H1 (cell line): ENCODE measurements around the gene PDRG1. TPM values are rescaled to one million over a fixed set of nuclear protein-coding genes. Genes with fewer than 3 reads are reported as not detected.

ENCODE experiments used
- CTCF ChIA-PET: fragments of 300-600 bp; sonication (Branson Sonifier 250); formaldehyde crosslinking; loops from one replicate; lab custom pipeline; 2021; ENCODE audit not compliant: partially characterized antibody; lab: Charles Lee
- POLR2A ChIA-PET: fragments of 300-600 bp; sonication (Branson Sonifier 250); formaldehyde crosslinking; loops from one replicate; lab custom pipeline; 2021; ENCODE audit warnings: inconsistent platforms; ENCODE audit not compliant: partially characterized antibody; lab: Charles Lee
- DNase-seq, 2 experiments: peaks; one replicate each; pipeline versions ENCODE4 v3.0.0 to v3.0.0-alpha.2; 2010 to 2022; ENCODE audit warnings: low spot score in 2 of 2, low read depth in 1 of 2, mixed read lengths in 1 of 2
- FAIRE-seq: peaks from 2 replicates; lab custom pipeline; 2011; peaks lifted over from hg19 to GRCh38; lab: Jason Lieb, UNC
- H2AFZ ChIP-seq: 2 replicates; pipeline ENCODE4 v1.8.1; 2012; ENCODE audit warnings: low read length, inconsistent platforms
- H2AK5ac ChIP-seq: 2 replicates; pipeline ENCODE4 v1.6.1; 2013; ENCODE audit warnings: low read depth, low read length
- H2BK120ac ChIP-seq: replicated peaks from 2 replicates; pipeline ENCODE3; 2013; ENCODE audit warnings: low read depth, low read length, inconsistent platforms
- H2BK12ac ChIP-seq: 2 replicates; pipeline ENCODE4 v1.6.1; 2013; ENCODE audit warnings: low read depth, low read length
- H2BK15ac ChIP-seq: 2 replicates; pipeline ENCODE4 v1.6.1; 2013; ENCODE audit warnings: low read length
- H2BK20ac ChIP-seq: 2 replicates; pipeline ENCODE4 v1.6.1; 2013; ENCODE audit warnings: low read length
- H2BK5ac ChIP-seq: 2 replicates; pipeline ENCODE4 v1.6.1; 2013; ENCODE audit warnings: low read depth, low read length
- H3K14ac ChIP-seq: 2 replicates; pipeline ENCODE4 v1.6.1; 2013; ENCODE audit warnings: inconsistent platforms; ENCODE audit not compliant: insufficient read length
- H3K18ac ChIP-seq: 2 replicates; pipeline ENCODE4 v1.6.1; 2013; ENCODE audit warnings: low read length; ENCODE audit errors: extremely low read depth
- H3K23ac ChIP-seq: 2 replicates; pipeline ENCODE4 v1.6.1; 2013; ENCODE audit warnings: inconsistent platforms; ENCODE audit not compliant: insufficient read length
- H3K23me2 ChIP-seq: 2 replicates; pipeline ENCODE4 v1.6.1; 2013; ENCODE audit warnings: low read depth, low read length
- H3K27ac ChIP-seq: 2 replicates; pipeline ENCODE4 v1.6.1; 2011; ENCODE audit warnings: low read depth, low read length, inconsistent platforms
- H3K27me3 ChIP-seq, 4 experiments: replicated peaks in 1 of 4; 1 replicate in 1 of 4; 2 replicates in 3 of 4; pipeline versions ENCODE4 v1.6.1 to v1.8.1; 2011 to 2013; ENCODE audit warnings: low read length in 3 of 4, mild to moderate bottlenecking in 3 of 4, inconsistent platforms in 2 of 4, mixed read lengths in 2 of 4, moderate library complexity in 1 of 4; ENCODE audit not compliant: control insufficient read depth in 3 of 4, insufficient read depth in 3 of 4; ENCODE audit errors: extremely low read depth in 1 of 4
- H3K36me3 ChIP-seq, 4 experiments: 2 replicates each; pipeline versions ENCODE4 v1.6.1 to v1.8.1; 2011 to 2013; ENCODE audit warnings: mild to moderate bottlenecking in 4 of 4, low read length in 3 of 4, moderate library complexity in 2 of 4, control low read depth in 1 of 4, inconsistent platforms in 1 of 4; ENCODE audit not compliant: insufficient read depth in 4 of 4, control insufficient read depth in 2 of 4
- H3K4ac ChIP-seq: replicated peaks from 2 replicates; pipeline ENCODE3; 2013; ENCODE audit warnings: low read length, low read depth, mixed read lengths, inconsistent platforms; ENCODE audit not compliant: insufficient read length
- H3K4me1 ChIP-seq, 4 experiments: replicated peaks in 1 of 4; 1 replicate in 1 of 4; 2 replicates in 3 of 4; pipeline versions ENCODE4 v1.6.1 to v1.8.1; 2011 to 2013; ENCODE audit warnings: low read length in 3 of 4, inconsistent platforms in 2 of 4, mixed read lengths in 1 of 4; ENCODE audit not compliant: insufficient read depth in 4 of 4, control insufficient read depth in 3 of 4
- H3K4me2 ChIP-seq, 2 experiments: 2 replicates each; pipeline versions ENCODE4 v1.6.1 to v1.8.1; 2011 to 2013; ENCODE audit warnings: low read depth in 2 of 2, low read length in 2 of 2, control low read depth in 1 of 2, inconsistent platforms in 1 of 2, mild to moderate bottlenecking in 1 of 2; ENCODE audit not compliant: insufficient read depth in 1 of 2
- H3K4me3 ChIP-seq, 4 experiments: fragments of 200-600, 300-600 bp in 1 of 4; sonication (generic), shearing (Covaris generic), sonication (Bioruptor Twin) in 1 of 4; 2 replicates each; pipeline versions ENCODE4 v1.5.1 to v1.8.1; 2011 to 2016; ENCODE audit warnings: low read length in 4 of 4, low read depth in 3 of 4, control low read depth in 2 of 4, inconsistent platforms in 2 of 4, mild to moderate bottlenecking in 2 of 4, mixed read lengths in 1 of 4, moderate library complexity in 1 of 4; ENCODE audit not compliant: insufficient read depth in 2 of 4; ENCODE audit errors: extremely low read depth in 1 of 4
- H3K56ac ChIP-seq: replicated peaks from 2 replicates; pipeline ENCODE3; 2013; ENCODE audit warnings: low read depth, mild to moderate bottlenecking, mixed read lengths, low read length, inconsistent platforms; ENCODE audit not compliant: insufficient read length
- H3K79me1 ChIP-seq: 2 replicates; pipeline ENCODE4 v1.6.1; 2013; ENCODE audit warnings: low read depth, low read length, control low read depth
- H3K79me2 ChIP-seq, 2 experiments: 2 replicates each; pipeline versions ENCODE4 v1.6.1 to v1.8.1; 2012 to 2013; ENCODE audit warnings: low read length in 2 of 2, mild to moderate bottlenecking in 2 of 2, inconsistent platforms in 1 of 2; ENCODE audit not compliant: insufficient read depth in 2 of 2, control insufficient read depth in 1 of 2
- H3K9ac ChIP-seq, 4 experiments: replicated peaks in 1 of 4; 1 replicate in 1 of 4; 2 replicates in 3 of 4; pipeline versions ENCODE4 v1.6.1 to v1.8.1; 2011 to 2013; ENCODE audit warnings: low read depth in 3 of 4, low read length in 3 of 4, control low read depth in 2 of 4, mild to moderate bottlenecking in 2 of 4, moderate library complexity in 2 of 4, inconsistent platforms in 1 of 4; ENCODE audit errors: extremely low read depth in 1 of 4
- H3K9me3 ChIP-seq, 2 experiments: 2 replicates each; pipeline versions ENCODE4 v1.6.1 to v1.8.1; 2012 to 2013; ENCODE audit warnings: mild to moderate bottlenecking in 2 of 2, moderate library complexity in 2 of 2, control low read depth in 1 of 2, inconsistent platforms in 1 of 2, low read depth in 1 of 2, low read length in 1 of 2, mixed read lengths in 1 of 2; ENCODE audit not compliant: insufficient read depth in 2 of 2
- H4K20me1 ChIP-seq, 2 experiments: replicated peaks in 1 of 2; 2 replicates each; pipeline versions ENCODE3 to v1.8.1; 2011 to 2013; ENCODE audit warnings: inconsistent platforms in 2 of 2, low read length in 2 of 2, mild to moderate bottlenecking in 1 of 2; ENCODE audit not compliant: insufficient read depth in 2 of 2, control insufficient read depth in 1 of 2
- H4K5ac ChIP-seq: 2 replicates; pipeline ENCODE4 v1.6.1; 2013; ENCODE audit warnings: low read length, low read depth, mixed read lengths, inconsistent platforms; ENCODE audit not compliant: insufficient read length
- H4K8ac ChIP-seq: 2 replicates; pipeline ENCODE4 v1.8.0; 2013; ENCODE audit warnings: mild to moderate bottlenecking, moderate library complexity, low read length, inconsistent platforms; ENCODE audit not compliant: insufficient read depth; ENCODE audit errors: extremely low read depth
- H4K91ac ChIP-seq: replicated peaks from 2 replicates; pipeline ENCODE3; 2013; ENCODE audit warnings: low read length, mixed read lengths, inconsistent platforms; ENCODE audit not compliant: insufficient read length
- CEBPB ChIP-seq: IDR thresholded peaks from 2 replicates; pipeline ENCODE4 v1.6.1; 2012; ENCODE audit warnings: low read depth, low read length
- HDAC2 ChIP-seq, 2 experiments: fragments of 300-600 bp in 1 of 2; sonication (generic) in 1 of 2; IDR thresholded peaks; 2 replicates each; pipeline ENCODE4 v1.6.1; 2011 to 2012; ENCODE audit warnings: low read depth in 2 of 2, low read length in 2 of 2, mild to moderate bottlenecking in 2 of 2, moderate library complexity in 2 of 2, borderline replicate concordance in 1 of 2, inconsistent platforms in 1 of 2
- KDM1A ChIP-seq: fragments of 200-600, 300-600 bp; sonication (generic); IDR thresholded peaks from 2 replicates; pipeline ENCODE4 v1.7.1; 2016; ENCODE audit warnings: mild to moderate bottlenecking, low read length, borderline replicate concordance
- WGBS, 2 experiments: shearing (Covaris generic) in 1 of 2; methylation state at CpG; one replicate each; pipeline versions ENCODE4 v1.1.6 to v1.1.7; 2013 to 2015; ENCODE audit warnings: low lambda C conversion rate in 2 of 2, mixed read lengths in 2 of 2, inconsistent platforms in 1 of 2, low coverage in 1 of 2, missing lambda C conversion rate in 1 of 2; ENCODE audit not compliant: insufficient replicate concordance in 2 of 2, insufficient coverage in 1 of 2, insufficient read length in 1 of 2; ENCODE audit errors: extremely low coverage in 1 of 2, missing lambda C conversion rate in 1 of 2; 5-methylcytosine and 5-hydroxymethylcytosine counted together
- polyA plus RNA-seq, 7 experiments: library from polyadenylated mRNA; depleted of rRNA in 3 of 7; stranded (reverse) in 5 of 7; unstranded in 2 of 7; fragments of >200 nt in 5 of 7; fragments of 200-250 nt in 2 of 7; gene quantifications; 1 replicate in 5 of 7; 2 replicates in 1 of 7; 4 replicates in 1 of 7; pipeline versions ENCODE4 v1.2.1 to v1.2.3, GENCODE V29; 2011 to 2013; ENCODE audit warnings: missing spikeins in 2 of 7, mixed read lengths in 2 of 7
- total RNA-seq: library from RNA; stranded (reverse); fragmentation: NEBNext Ultra II Directional; extraction: Animal tissue kit (Norgen Biotek cat#: 25700); gene quantifications from 2 replicates; pipeline ENCODE4 v1.2.1, GENCODE V29; 2021

Gene PDRG1
- total and polyA plus RNA-seq, 2 of the 8 experiments (the other 6 are each of a cell fraction or from before 2014, with no cell fraction given), result 14.2 to 20.8 TPM

DNA sequence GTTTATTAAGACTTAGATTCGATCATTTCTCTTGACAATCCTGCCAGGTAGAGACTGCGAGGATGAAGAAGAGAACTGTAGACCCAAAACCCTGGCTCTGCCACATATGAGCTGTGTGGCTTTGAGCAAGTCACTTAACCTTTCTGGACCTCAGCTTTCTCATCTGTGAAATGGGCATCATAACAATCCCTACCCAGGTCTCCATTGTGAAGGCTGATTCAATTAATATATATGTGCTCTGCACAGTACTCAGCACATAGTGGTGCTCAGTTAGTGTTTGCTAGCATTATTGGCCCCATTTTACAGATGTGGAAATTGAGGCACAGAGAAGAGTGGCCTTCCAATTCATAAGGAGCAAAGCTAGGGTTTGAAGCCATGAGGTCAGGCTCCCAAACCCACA, 24.0 kb upstream of the PDRG1 start:
- H2BK120ac ChIP-seq, result peak overlapping the region; percentile 52
- H3K79me2 ChIP-seq, result no peaks in the 10 kb centered on the region
- no peak overlapping the region for H3K4ac ChIP-seq
- H3K23ac ChIP-seq, result no peak overlapping the region
- peaks cover 4% of the 10 kb centered on the region; the same call in 1 of the 2 replicates for H3K23me2 ChIP-seq
- no peak overlapping the region for H2AK5ac ChIP-seq
- no peak overlapping the region for H2AFZ ChIP-seq
- H2BK12ac ChIP-seq, result 0 out of 2 replicates have a peak overlapping the region, but pooled peaks have one; percentile 33
- H2BK20ac ChIP-seq, result no peak overlapping the region
- no peak overlapping the region for H4K5ac ChIP-seq
- peak overlapping the region in 1 of 2 experiments; percentile 70; a peak in 1 of 4 replicates for H3K4me2 ChIP-seq
- H2BK5ac ChIP-seq, result no peak overlapping the region
- no peak for TF ChIP-seq CEBPB
- peak in 1 of 2 experiments; percentile 96; a peak in 1 of 4 replicates for TF ChIP-seq HDAC2 (IDR thresholded peaks at IDR 0.05; ENCODE audit: borderline replicate concordance in 1 of 2, low read depth in 2 of 2, low read length in 2 of 2)
- peak; percentile 98 for TF ChIP-seq KDM1A
- no peak overlapping the region for H3K14ac ChIP-seq
- no peak overlapping the region for H3K4me3 ChIP-seq
- no peaks in the 10 kb centered on the region for H3K79me1 ChIP-seq
- no peak overlapping the region for H2BK15ac ChIP-seq
- ChIA-PET POLR2A (interaction anchor here (0.6 to 2.3 kb wide), 5 partner anchors 16 to 88 kb away, joined by 3 to 8 read pairs (median 3); no protein-coding TSS in a partner anchor), CTCF (interaction anchor here (0.8 to 4.5 kb wide), 8 partner anchors 15 to 153 kb away, joined by 3 to 20 read pairs (median 4); partner anchors contain the start of gene PDRG1)
- H3K27me3 ChIP-seq, result no peaks in the 10 kb centered on the region
- H3K56ac ChIP-seq, result no peak overlapping the region
- H4K91ac ChIP-seq, result peak overlapping the region; percentile 35
- no peaks in the 10 kb centered on the region for H3K9me3 ChIP-seq
- no peak for DNase-seq
- no peak overlapping the region for H3K9ac ChIP-seq
- H4K8ac ChIP-seq, result no peak overlapping the region
- 94% methylated on average over 2 of the region's 2 CpGs; no CpG with 5 or more reads in 1 of the 2 experiments for WGBS, 2 experiments
- H3K4me1 ChIP-seq, result peaks cover 5 to 14% (median 10%) of the 10 kb centered on the region in 4 experiments
- no peak for FAIRE-seq
- H3K27ac ChIP-seq, result no peak overlapping the region
- H3K18ac ChIP-seq, result no peak overlapping the region; the same call in 1 of the 2 replicates
- H3K36me3 ChIP-seq, result no peaks in the 10 kb centered on the region
- H4K20me1 ChIP-seq, result no peaks in the 10 kb centered on the region
